Esophagus squamous epithelium (tissue), 4 donors: ENCODE measurements around the gene CERS4.

Experiments used
- POLR2A ChIP-seq, 4 donors: fragments of 450-650 bp; IDR thresholded peaks; one replicate each; pipeline ENCODE4 v1.6.1; 2017; ENCODE audit warnings: antibody characterized with exemption in 4 of 4, mild to moderate bottlenecking in 4 of 4, moderate library complexity in 3 of 4
- TF ChIP-seq, protein P1 (sequence below), 6 experiments: fragments of 450-650 bp in 4 of 6; fragments of 200-600 bp in 2 of 6; sonication (generic) in 2 of 6; IDR thresholded peaks; one replicate each; pipeline ENCODE4 v1.5.1; 2016 to 2019; ENCODE audit warnings: antibody characterized with exemption in 6 of 6, mild to moderate bottlenecking in 4 of 6, moderate library complexity in 4 of 6

DNA sequence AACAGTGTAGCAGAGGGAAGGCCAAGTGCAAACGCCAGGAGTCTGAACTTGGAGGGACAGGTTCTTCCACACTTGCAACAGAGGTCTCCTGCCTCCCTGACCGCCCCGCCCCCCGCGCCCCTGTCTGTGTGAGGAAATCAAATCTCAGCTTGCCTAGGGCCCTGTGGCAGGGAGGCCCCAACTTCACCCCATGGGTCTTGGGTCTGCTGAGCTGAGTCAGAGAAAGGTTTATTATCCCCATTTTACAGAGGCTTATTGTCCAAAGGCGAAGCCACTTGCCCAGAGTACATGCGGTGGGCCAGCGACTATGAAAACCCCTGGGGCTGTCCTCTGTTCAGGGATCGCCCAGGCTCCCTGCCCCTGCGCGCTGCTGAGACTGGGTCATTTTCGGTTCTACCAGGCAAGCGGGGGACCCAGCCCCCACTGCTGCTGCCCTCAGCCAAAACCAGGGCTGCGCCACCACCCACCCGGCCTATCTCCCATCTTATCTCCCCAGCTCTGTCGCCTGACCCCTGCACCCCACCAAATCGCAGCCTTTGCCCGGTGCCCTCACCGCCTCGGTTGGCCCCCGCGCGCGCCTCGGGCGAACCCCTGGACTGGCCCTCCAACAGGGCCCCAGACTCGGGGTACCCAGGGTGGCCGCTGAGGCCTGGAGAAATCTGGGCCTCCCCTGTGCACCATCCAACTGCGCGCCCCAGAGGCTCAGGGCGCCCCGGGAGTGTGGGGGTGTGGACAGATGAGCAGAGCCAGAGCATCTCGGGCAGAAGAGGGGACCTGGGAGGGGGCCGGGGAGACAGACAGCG, 850 bp upstream of the CERS4 start:
- no peak for TF ChIP-seq POLR2A (IDR thresholded peaks at IDR 0.05)
- TF ChIP-seq, protein P1, sequence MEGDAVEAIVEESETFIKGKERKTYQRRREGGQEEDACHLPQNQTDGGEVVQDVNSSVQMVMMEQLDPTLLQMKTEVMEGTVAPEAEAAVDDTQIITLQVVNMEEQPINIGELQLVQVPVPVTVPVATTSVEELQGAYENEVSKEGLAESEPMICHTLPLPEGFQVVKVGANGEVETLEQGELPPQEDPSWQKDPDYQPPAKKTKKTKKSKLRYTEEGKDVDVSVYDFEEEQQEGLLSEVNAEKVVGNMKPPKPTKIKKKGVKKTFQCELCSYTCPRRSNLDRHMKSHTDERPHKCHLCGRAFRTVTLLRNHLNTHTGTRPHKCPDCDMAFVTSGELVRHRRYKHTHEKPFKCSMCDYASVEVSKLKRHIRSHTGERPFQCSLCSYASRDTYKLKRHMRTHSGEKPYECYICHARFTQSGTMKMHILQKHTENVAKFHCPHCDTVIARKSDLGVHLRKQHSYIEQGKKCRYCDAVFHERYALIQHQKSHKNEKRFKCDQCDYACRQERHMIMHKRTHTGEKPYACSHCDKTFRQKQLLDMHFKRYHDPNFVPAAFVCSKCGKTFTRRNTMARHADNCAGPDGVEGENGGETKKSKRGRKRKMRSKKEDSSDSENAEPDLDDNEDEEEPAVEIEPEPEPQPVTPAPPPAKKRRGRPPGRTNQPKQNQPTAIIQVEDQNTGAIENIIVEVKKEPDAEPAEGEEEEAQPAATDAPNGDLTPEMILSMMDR (IDR thresholded peaks at IDR 0.05), result no peak
